ENCODE measurements around the gene NSRP1.
"Not testable (repeated sequence)": the region's sequence is repeated elsewhere in the genome, so short reads cannot be mapped to it uniquely, and the experiment has no call there.

Gene NSRP1

GRCh38 chr17:30229012-30229411 is 112.4 kb downstream of the NSRP1 start:
- no peaks in the 10 kb centered on the region for H4K20me1 ChIP-seq (ENCODE audit: insufficient read depth, low read length)
- H3K9me3 ChIP-seq (replicated peaks; ENCODE audit: insufficient read depth, low read length), result no peaks in the 10 kb centered on the region
- H3K9ac ChIP-seq (ENCODE audit: low read length), result no peak overlapping the region
- H3K4me3 ChIP-seq (ENCODE audit: low read length), result no peak overlapping the region
- H3K4me1 ChIP-seq (ENCODE audit: low read length), result no peaks in the 10 kb centered on the region
- TF ChIP-seq EZH2 (optimal IDR thresholded peaks at IDR 0.05; ENCODE audit: low read depth, low read length) (no peak), CTCF (IDR thresholded peaks at IDR 0.05; ENCODE audit: low read length) (no peak), EZH2phosphoT487 (IDR thresholded peaks at IDR 0.05; ENCODE audit: low read length) (no peak)
- no peak overlapping the region for H3K27ac ChIP-seq (ENCODE audit: low read length)
- no peak overlapping the region for H3K4me2 ChIP-seq (ENCODE audit: low read depth, low read length)
- no peak for DNase-seq
- H3F3A ChIP-seq (ENCODE audit: insufficient read depth, low read length), result no peaks in the 10 kb centered on the region
- H3K36me3 ChIP-seq (replicated peaks; ENCODE audit: insufficient read depth, low read length), result no peaks in the 10 kb centered on the region
- H2AFZ ChIP-seq (ENCODE audit: low read length), result no peak overlapping the region
- peaks cover 4% of the 10 kb centered on the region for H3K27me3 ChIP-seq (replicated peaks; ENCODE audit: insufficient read depth, low read length)
- no peaks in the 10 kb centered on the region for H3K79me2 ChIP-seq (ENCODE audit: low read length)
- H3K9me2 ChIP-seq (replicated peaks; ENCODE audit: insufficient read depth, low read length), result no peaks in the 10 kb centered on the region

- H3K4me3 ChIP-seq (ENCODE audit: low read length); DNase-seq; H3K79me2 ChIP-seq (ENCODE audit: low read length); H3K27ac ChIP-seq (ENCODE audit: low read length); H3K4me1 ChIP-seq (ENCODE audit: low read length); H3K9me3 ChIP-seq (replicated peaks; ENCODE audit: insufficient read depth, low read length); H2AFZ ChIP-seq (ENCODE audit: low read length); H3K9me2 ChIP-seq (replicated peaks; ENCODE audit: insufficient read depth, low read length); H3F3A ChIP-seq (ENCODE audit: insufficient read depth, low read length); H3K36me3 ChIP-seq (replicated peaks; ENCODE audit: insufficient read depth, low read length); H3K9ac ChIP-seq (ENCODE audit: low read length); H4K20me1 ChIP-seq (ENCODE audit: insufficient read depth, low read length); H3K4me2 ChIP-seq (ENCODE audit: low read depth, low read length): not testable (repeated sequence)
- peaks cover 13% of the 10 kb centered on the region for H3K27me3 ChIP-seq (replicated peaks; ENCODE audit: insufficient read depth, low read length)
Observed at GRCh38 chr17:30230009-30230408, 113.4 kb downstream of the NSRP1 start.

- no peak for TF ChIP-seq CTCF (IDR thresholded peaks at IDR 0.05; ENCODE audit: low read length)
- TF ChIP-seq EZH2phosphoT487 (IDR thresholded peaks at IDR 0.05; ENCODE audit: low read length), result no peak
- no peak for TF ChIP-seq EZH2 (optimal IDR thresholded peaks at IDR 0.05; ENCODE audit: low read depth, low read length)
- H3K4me1 ChIP-seq (ENCODE audit: low read length), result no peaks in the 10 kb centered on the region
- H3K4me3 ChIP-seq (ENCODE audit: low read length), result no peak overlapping the region
- H2AFZ ChIP-seq (ENCODE audit: low read length), result no peak overlapping the region
- H3K36me3 ChIP-seq (replicated peaks; ENCODE audit: insufficient read depth, low read length), result no peaks in the 10 kb centered on the region
- DNase-seq, result no peak
- no peak overlapping the region for H3K9ac ChIP-seq (ENCODE audit: low read length)
- no peaks in the 10 kb centered on the region for H3F3A ChIP-seq (ENCODE audit: insufficient read depth, low read length)
- H3K9me2 ChIP-seq (replicated peaks; ENCODE audit: insufficient read depth, low read length), result no peaks in the 10 kb centered on the region
- H3K27me3 ChIP-seq (replicated peaks; ENCODE audit: insufficient read depth, low read length), result peaks cover 19% of the 10 kb centered on the region
- H4K20me1 ChIP-seq (ENCODE audit: insufficient read depth, low read length), result no peaks in the 10 kb centered on the region
- no peak overlapping the region for H3K27ac ChIP-seq (ENCODE audit: low read length)
- no peak overlapping the region for H3K4me2 ChIP-seq (ENCODE audit: low read depth, low read length)
- no peaks in the 10 kb centered on the region for H3K9me3 ChIP-seq (replicated peaks; ENCODE audit: insufficient read depth, low read length)
- H3K79me2 ChIP-seq (ENCODE audit: low read length), result no peaks in the 10 kb centered on the region
Observed at GRCh38 chr17:30230596-30231125, 114.0 kb downstream of the NSRP1 start.

- Histone ChIP-seq H3K4me2 (ENCODE audit: low read depth, low read length) (no peak overlapping the region), H3K79me2 (ENCODE audit: low read length) (no peaks in the 10 kb centered on the region), H3K27ac (ENCODE audit: low read length) (no peak overlapping the region), H4K20me1 (ENCODE audit: insufficient read depth, low read length) (no peaks in the 10 kb centered on the region), H3K9ac (ENCODE audit: low read length) (no peak overlapping the region), H3K27me3 (replicated peaks; ENCODE audit: insufficient read depth, low read length) (peaks cover 30% of the 10 kb centered on the region), H3K9me2 (replicated peaks; ENCODE audit: insufficient read depth, low read length) (no peaks in the 10 kb centered on the region), H3K36me3 (replicated peaks; ENCODE audit: insufficient read depth, low read length) (no peaks in the 10 kb centered on the region), H3K4me3 (ENCODE audit: low read length) (no peak overlapping the region), H3F3A (ENCODE audit: insufficient read depth, low read length) (no peaks in the 10 kb centered on the region), H3K9me3 (replicated peaks; ENCODE audit: insufficient read depth, low read length) (no peaks in the 10 kb centered on the region), H3K4me1 (ENCODE audit: low read length) (no peaks in the 10 kb centered on the region), H2AFZ (ENCODE audit: low read length) (no peak overlapping the region)
- TF ChIP-seq EZH2 (optimal IDR thresholded peaks at IDR 0.05; ENCODE audit: low read depth, low read length), result no peak
- no peak for TF ChIP-seq CTCF (IDR thresholded peaks at IDR 0.05; ENCODE audit: low read length)
- TF ChIP-seq EZH2phosphoT487 (IDR thresholded peaks at IDR 0.05; ENCODE audit: low read length), result no peak
- DNase-seq, result no peak
Observed at GRCh38 chr17:30232015-30232823, 115.6 kb downstream of the NSRP1 start.
